WTC11 (cell line): ENCODE results near the gene MRPS27. TPM values are rescaled to one million over a fixed set of nuclear protein-coding genes. Genes with fewer than 3 reads are reported as not detected.

Experiments used
- ATAC-seq: fragments of 200-7000 bp; cut with Tn5 transposase; 2 replicates; pipeline ENCODE4 v1.10.0; 2021; ENCODE audit warnings: mild to moderate bottlenecking, moderate library complexity
- CTCF ChIA-PET: fragments of 300-600 bp; sonication (Branson Sonifier 250); formaldehyde crosslinking; loops from one replicate; lab custom pipeline; 2021; ENCODE audit warnings: antibody characterized with exemption; lab: Charles Lee
- POLR2A ChIA-PET: fragments of 350-600 bp; sonication (Branson Sonifier 250); formaldehyde crosslinking; loops from one replicate; lab custom pipeline; 2021; ENCODE audit warnings: antibody characterized with exemption; lab: Charles Lee
- DNase-seq: peaks from one replicate; pipeline ENCODE4 v3.0.0; 2021; ENCODE audit warnings: low spot score
- H3K27ac Mint-ChIP-seq: 2 replicates; pipeline ENCODE4 v1.8.0; 2021; ENCODE audit warnings: mixed read lengths
- H3K27me3 Mint-ChIP-seq: 2 replicates; pipeline ENCODE4 v1.8.0; 2021; ENCODE audit warnings: low read depth, mild to moderate bottlenecking, moderate library complexity, mixed read lengths
- H3K36me3 Mint-ChIP-seq: 2 replicates; pipeline ENCODE4 v1.8.0; 2021; ENCODE audit warnings: mixed read lengths
- H3K4me1 Mint-ChIP-seq: 2 replicates; pipeline ENCODE4 v1.8.0; 2022; ENCODE audit warnings: mixed read lengths
- H3K4me3 Mint-ChIP-seq: 2 replicates; pipeline ENCODE4 v1.8.0; 2021; ENCODE audit warnings: mild to moderate bottlenecking, moderate library complexity, mixed read lengths
- H3K9me3 Mint-ChIP-seq: 2 replicates; pipeline ENCODE4 v1.8.0; 2021; ENCODE audit warnings: mixed read lengths
- AFF4 ChIP-seq: sonication (generic); formaldehyde crosslinking; IDR thresholded peaks from 2 replicates; pipeline ENCODE4 v1.8.1; 2023; ENCODE audit warnings: mild to moderate bottlenecking, missing genetic modification reagents, borderline replicate concordance
- ATF2 ChIP-seq: sonication (generic); formaldehyde crosslinking; IDR thresholded peaks from 2 replicates; pipeline ENCODE4 v1.8.1; 2022; ENCODE audit warnings: low read depth, missing genetic modification reagents, borderline replicate concordance
- ATF3 ChIP-seq: sonication (generic); formaldehyde crosslinking; conservative IDR thresholded peaks from 2 replicates; pipeline ENCODE4 v1.8.1; 2022; ENCODE audit warnings: mild to moderate bottlenecking, missing genetic modification reagents
- E2F4 ChIP-seq: sonication (generic); formaldehyde crosslinking; IDR thresholded peaks from 2 replicates; pipeline ENCODE4 v1.8.1; 2022; ENCODE audit warnings: low read depth, mild to moderate bottlenecking, moderate library complexity, missing genetic modification reagents, borderline replicate concordance
- EMX1 ChIP-seq: fragments of 250-450 bp; sonication (Bioruptor Pico); IDR thresholded peaks from 2 replicates; pipeline ENCODE4 v1.8.0; 2021; ENCODE audit warnings: mild to moderate bottlenecking
- ESRRA ChIP-seq: sonication (generic); formaldehyde crosslinking; IDR thresholded peaks from 2 replicates; pipeline ENCODE4 v1.8.1; 2022; ENCODE audit warnings: mild to moderate bottlenecking, missing genetic modification reagents, borderline replicate concordance
- FOXK1 ChIP-seq: sonication (generic); formaldehyde crosslinking; IDR thresholded peaks from 2 replicates; pipeline ENCODE4 v1.8.0; 2022; ENCODE audit warnings: mild to moderate bottlenecking, moderate library complexity, missing genetic modification reagents
- GRHL2 ChIP-seq: fragments of 250-450 bp; sonication (Bioruptor Pico); IDR thresholded peaks from 2 replicates; pipeline ENCODE4 v1.8.0; 2022; ENCODE audit warnings: mild to moderate bottlenecking, moderate library complexity; ENCODE audit not compliant: insufficient replicate concordance, severe bottlenecking
- IRF1 ChIP-seq: sonication (generic); formaldehyde crosslinking; IDR thresholded peaks from 2 replicates; pipeline ENCODE4 v1.8.0; 2023; ENCODE audit warnings: missing genetic modification reagents
- KAT7 ChIP-seq: sonication (generic); formaldehyde crosslinking; IDR thresholded peaks from 2 replicates; pipeline ENCODE4 v1.8.1; 2023; ENCODE audit warnings: missing genetic modification reagents, mild to moderate bottlenecking, borderline replicate concordance
- MXD4 ChIP-seq: fragments of 250-450 bp; sonication (Bioruptor Pico); IDR thresholded peaks from 2 replicates; pipeline ENCODE4 v1.8.0; 2021; ENCODE audit warnings: mild to moderate bottlenecking, moderate library complexity, borderline replicate concordance
- NR2C2 ChIP-seq: sonication (generic); formaldehyde crosslinking; IDR thresholded peaks from 2 replicates; pipeline ENCODE4 v1.8.0; 2022; ENCODE audit warnings: mild to moderate bottlenecking, missing genetic modification reagents
- RELA ChIP-seq: sonication (generic); formaldehyde crosslinking; IDR thresholded peaks from 2 replicates; pipeline ENCODE4 v1.8.1; 2022; ENCODE audit warnings: missing genetic modification reagents, mild to moderate bottlenecking, borderline replicate concordance
- RORB ChIP-seq: fragments of 250-450 bp; sonication (Bioruptor Pico); IDR thresholded peaks from 2 replicates; pipeline ENCODE4 v1.9.0; 2021; ENCODE audit warnings: mild to moderate bottlenecking
- SOX15 ChIP-seq: fragments of 250-450 bp; sonication (Bioruptor Pico); IDR thresholded peaks from 2 replicates; pipeline ENCODE4 v1.9.0; 2021; ENCODE audit warnings: mild to moderate bottlenecking
- USF2 ChIP-seq: sonication (generic); formaldehyde crosslinking; IDR thresholded peaks from 2 replicates; pipeline ENCODE4 v1.8.1; 2023; ENCODE audit warnings: mild to moderate bottlenecking, missing genetic modification reagents, moderate library complexity
- ZBTB21 ChIP-seq: sonication (generic); formaldehyde crosslinking; IDR thresholded peaks from 2 replicates; pipeline ENCODE4 v1.8.1; 2023; ENCODE audit warnings: mild to moderate bottlenecking, missing genetic modification reagents, borderline replicate concordance
- ZBTB43 ChIP-seq: sonication (generic); formaldehyde crosslinking; IDR thresholded peaks from 2 replicates; pipeline ENCODE4 v1.8.1; 2023; ENCODE audit warnings: mild to moderate bottlenecking, missing genetic modification reagents
- ZNF219 ChIP-seq: sonication (generic); formaldehyde crosslinking; IDR thresholded peaks from 2 replicates; pipeline ENCODE4 v1.8.0; 2023; ENCODE audit warnings: missing genetic modification reagents, mild to moderate bottlenecking, borderline replicate concordance
- ZNF396 ChIP-seq: fragments of 250-450 bp; sonication (Bioruptor Pico); IDR thresholded peaks from 2 replicates; pipeline ENCODE4 v1.8.0; 2021; ENCODE audit warnings: mild to moderate bottlenecking, moderate library complexity, borderline replicate concordance
- ZNF416 ChIP-seq: fragments of 250-450 bp; sonication (Bioruptor Pico); IDR thresholded peaks from 2 replicates; pipeline ENCODE4 v1.9.0; 2021; ENCODE audit warnings: mild to moderate bottlenecking, inconsistent platforms
- ZNF671 ChIP-seq: fragments of 250-450 bp; sonication (Bioruptor Pico); IDR thresholded peaks from 2 replicates; pipeline ENCODE4 v1.8.0; 2021; ENCODE audit warnings: mild to moderate bottlenecking
- total RNA-seq: library from RNA; stranded (reverse); gene quantifications from 3 replicates; pipeline ENCODE4 v1.2.3, GENCODE V29; 2021

MRPS27 gene
- total RNA-seq, 1 experiment from 2014 or later, result 80.1 TPM

- peak overlapping the region; percentile 63; the same call in 1 of the 2 replicates for H3K27ac Mint-ChIP-seq
- H3K9me3 Mint-ChIP-seq, result no peaks in the 10 kb centered on the region
- ChIA-PET POLR2A (interaction anchor here (0.5 kb wide), 1 partner anchor 374 kb away, joined by 3 read pairs; no protein-coding TSS in a partner anchor), CTCF (interaction anchor here (2.2 kb wide), 1 partner anchor 11 kb away, joined by 7 read pairs; no protein-coding TSS in a partner anchor)
- no peaks in the 10 kb centered on the region for H3K27me3 Mint-ChIP-seq
- H3K4me1 Mint-ChIP-seq, result peaks cover 60% of the 10 kb centered on the region
- ATAC-seq, result no peak
- peaks cover 23% of the 10 kb centered on the region for H3K36me3 Mint-ChIP-seq
- no peak overlapping the region for H3K4me3 Mint-ChIP-seq
- TF ChIP-seq ZNF396 (CRISPR knock-in tag) (no peak), USF2 (CRISPR knock-in tag) (no peak), IRF1 (CRISPR knock-in tag) (no peak), MXD4 (CRISPR knock-in tag) (no peak), ZNF671 (no peak)
- DNase-seq, result no peak
Observed at GRCh38 chr5:72234265-72234700, 85.8 kb downstream of the MRPS27 start.

- H3K27ac Mint-ChIP-seq, result no peak overlapping the region
- POLR2A ChIA-PET, result no interaction called here
Observed at GRCh38 chr5:72233835-72234234, 86.2 kb downstream of the MRPS27 start.

More at GRCh38 chr5:72233835-72234234, 86.2 kb downstream of the MRPS27 start:
- no peak for ATAC-seq
- no peak for TF ChIP-seq MXD4 (CRISPR knock-in tag)
- TF ChIP-seq RORB (CRISPR knock-in tag), result no peak
- TF ChIP-seq NR2C2 (CRISPR knock-in tag), result no peak
- no peak for TF ChIP-seq AFF4
- TF ChIP-seq KAT7 (CRISPR knock-in tag), result no peak
- TF ChIP-seq RELA (CRISPR knock-in tag), result no peak
- no peak for TF ChIP-seq EMX1 (CRISPR knock-in tag)
- TF ChIP-seq ESRRA (CRISPR knock-in tag), result no peak
- TF ChIP-seq E2F4 (CRISPR knock-in tag), result no peak
- no peak for TF ChIP-seq ATF3 (CRISPR knock-in tag)
- no peak for TF ChIP-seq GRHL2 (CRISPR knock-in tag)
- TF ChIP-seq ZBTB21 (CRISPR knock-in tag), result no peak
- no peak for TF ChIP-seq SOX15
- TF ChIP-seq FOXK1 (CRISPR knock-in tag), result no peak
- TF ChIP-seq ATF2 (CRISPR knock-in tag), result no peak
- no peak for TF ChIP-seq ZNF219
- TF ChIP-seq ZNF416, result no peak
- TF ChIP-seq ZBTB43 (CRISPR knock-in tag), result no peak
- no peaks in the 10 kb centered on the region for H3K9me3 Mint-ChIP-seq
- H3K4me3 Mint-ChIP-seq, result no peak overlapping the region
- peaks cover 23% of the 10 kb centered on the region for H3K36me3 Mint-ChIP-seq
- no peak for DNase-seq
- CTCF ChIA-PET, result interaction anchor here (2.2 kb wide), 1 partner anchor 11 kb away, joined by 7 read pairs; no protein-coding TSS in a partner anchor
- H3K4me1 Mint-ChIP-seq, result peaks cover 55% of the 10 kb centered on the region
- no peaks in the 10 kb centered on the region for H3K27me3 Mint-ChIP-seq
